Naive thymus-derived CD4-positive, alpha-beta T cell (primary cell): ENCODE measurements around the gene RPS6KB2. TPM values are rescaled to one million over a fixed set of nuclear protein-coding genes. Genes with fewer than 3 reads are reported as not detected.
"Not testable (repeated sequence)": the region's sequence is repeated elsewhere in the genome, so short reads cannot be mapped to it uniquely, and the experiment has no call there.

Experiments
- ATAC-seq: fragments of 150-1000 bp; cut with Tn5 transposase; 2 replicates; pipeline ENCODE4 v1.10.0; 2021; ENCODE audit warnings: mild to moderate bottlenecking, moderate library complexity
- CTCF ChIA-PET: fragments of 350-600 bp; sonication (Branson Sonifier 250); formaldehyde crosslinking; loops from one replicate; lab custom pipeline; 2021; ENCODE audit warnings: antibody characterized with exemption; lab: Charles Lee
- POLR2A ChIA-PET: fragments of 350-600 bp; sonication (Branson Sonifier 250); formaldehyde crosslinking; loops from one replicate; lab custom pipeline; 2021; ENCODE audit warnings: antibody characterized with exemption, inconsistent platforms; lab: Charles Lee
- DNase-seq, 9 donors: peaks; one replicate each; pipeline versions ENCODE4 v3.0.0 to v3.0.0-alpha.2; 2020 to 2022; ENCODE audit warnings: mixed read lengths in 1 of 9
- H3K27ac ChIP-seq: one replicate; pipeline ENCODE4 v1.7.0; 2013; ENCODE audit warnings: mild to moderate bottlenecking, low read depth, low read length, moderate library complexity
- H3K27me3 ChIP-seq, 2 donors: one replicate each; pipeline ENCODE4 v1.7.0; 2013; ENCODE audit warnings: low read length in 2 of 2, mild to moderate bottlenecking in 2 of 2, moderate library complexity in 2 of 2; ENCODE audit not compliant: control insufficient read depth in 2 of 2, insufficient read depth in 2 of 2
- H3K36me3 ChIP-seq, 3 experiments: 1 replicate in 2 of 3; 2 replicates in 1 of 3; pipeline ENCODE4 v1.7.0; 2013; ENCODE audit warnings: low read length in 3 of 3, mild to moderate bottlenecking in 3 of 3, moderate library complexity in 1 of 3; ENCODE audit not compliant: insufficient read depth in 3 of 3, control insufficient read depth in 2 of 3
- H3K4me1 ChIP-seq, 2 donors: one replicate each; pipeline ENCODE4 v1.7.0; 2013; ENCODE audit warnings: low read length in 2 of 2, mild to moderate bottlenecking in 2 of 2, moderate library complexity in 1 of 2; ENCODE audit not compliant: control insufficient read depth in 2 of 2, insufficient read depth in 2 of 2
- H3K4me3 ChIP-seq: 2 replicates; pipeline ENCODE4 v1.7.0; 2013; ENCODE audit warnings: mild to moderate bottlenecking, low read length
- H3K9me3 ChIP-seq, 3 experiments: 1 replicate in 2 of 3; 2 replicates in 1 of 3; pipeline ENCODE4 v1.7.0; 2013; ENCODE audit warnings: low read length in 3 of 3; ENCODE audit not compliant: control insufficient read depth in 2 of 3
- H3K27ac Mint-ChIP-seq, 9 donors: one replicate each; pipeline ENCODE4 v1.8.0; 2020 to 2022; ENCODE audit warnings: mixed read lengths in 9 of 9, mild to moderate bottlenecking in 8 of 9, moderate library complexity in 5 of 9, inconsistent platforms in 2 of 9
- H3K27me3 Mint-ChIP-seq, 5 donors: one replicate each; pipeline ENCODE4 v1.8.0; 2021 to 2022; ENCODE audit warnings: mixed read lengths in 5 of 5, mild to moderate bottlenecking in 1 of 5
- H3K36me3 Mint-ChIP-seq, 5 donors: one replicate each; pipeline ENCODE4 v1.8.0; 2020 to 2022; ENCODE audit warnings: mixed read lengths in 5 of 5, mild to moderate bottlenecking in 3 of 5, inconsistent platforms in 1 of 5
- H3K4me1 Mint-ChIP-seq, 7 donors: one replicate each; pipeline ENCODE4 v1.8.0; 2020 to 2022; ENCODE audit warnings: mixed read lengths in 7 of 7, mild to moderate bottlenecking in 3 of 7, inconsistent platforms in 1 of 7
- H3K4me3 Mint-ChIP-seq, 10 donors: one replicate each; pipeline ENCODE4 v1.8.0; 2020 to 2022; ENCODE audit warnings: mild to moderate bottlenecking in 10 of 10, mixed read lengths in 10 of 10, moderate library complexity in 6 of 10, inconsistent platforms in 2 of 10
- H3K9me3 Mint-ChIP-seq, 11 donors: one replicate each; pipeline ENCODE4 v1.8.0; 2020 to 2022; ENCODE audit warnings: mixed read lengths in 11 of 11, mild to moderate bottlenecking in 4 of 11, inconsistent platforms in 1 of 11, moderate library complexity in 1 of 11
- intact Hi-C, 2 donors: fragments of 100-400 bp; cut with micrococcal nuclease; formaldehyde crosslinking; loops; one replicate each; pipeline ENCODE4 v1.15.1; 2023
- polyA plus RNA-seq, 2 donors: library from polyadenylated mRNA; unstranded; fragments of 300-500 nt; fragmentation: Illumina TruSeq; gene quantifications; one replicate each; pipeline ENCODE4 v1.2.3, GENCODE V29; 2021
- total RNA-seq, 6 experiments: library from RNA in 5 of 6; stranded (reverse) in 5 of 6; gene quantifications; 1 replicate in 5 of 6; 2 replicates in 1 of 6; pipeline ENCODE4 v1.2.3 and lab custom pipeline; 2021 to 2026

The RPS6KB2 gene
- total and polyA plus RNA-seq, 7 experiments from 2014 or later, result 45.2 to 83.9 (median 69.2) TPM

GRCh38 chr11:67468759-67469507 is 40.6 kb downstream of the RPS6KB2 start, which contains the start of gene TMEM134:
TSS of gene TMEM134 (minus strand) at chr11:67469251. CDS start at chr11:67469192, 59 bp downstream.
- peaks cover 23 to 44% (median 29%) of the 10 kb centered on the region in 7 donors for H3K4me1 Mint-ChIP-seq
- H3K27ac Mint-ChIP-seq, result peak within 1 kb of the TSS; percentile 79 to 97 (median 88)
- H3K4me1 ChIP-seq, result peaks cover 19 to 39% of the 10 kb centered on the region in 2 donors
- H3K36me3 Mint-ChIP-seq, result peaks cover 0 to 9% (median 0%) of the 10 kb centered on the region in 5 donors
- DNase-seq (peak; percentile 82 to 95 (median 89)), ATAC-seq (peak; percentile 92)
- H3K27me3 Mint-ChIP-seq, result peaks cover 0 to 6% (median 0%) of the 10 kb centered on the region in 5 donors
- H3K36me3 ChIP-seq, result peaks cover 0 to 4% (median 0%) of the 10 kb centered on the region in 3 experiments
- H3K9me3 ChIP-seq, result no peaks in the 10 kb centered on the region
- H3K4me3 Mint-ChIP-seq, result peak within 1 kb of the TSS; percentile 87 to 95 (median 90)
- peak within 1 kb of the TSS; percentile 74 for H3K4me3 ChIP-seq
- ChIA-PET CTCF (interaction anchor here (0.7 to 2.8 kb wide), 13 partner anchors 13 to 82 kb away, joined by 3 to 11 read pairs (median 6); partner anchors contain the start of genes AIP, PPP1CA, PTPRCAP and TBC1D10C), POLR2A (interaction anchor here (0.6 to 18.3 kb wide), 21 partner anchors 9 to 229 kb away, joined by 3 to 230 read pairs (median 11); partner anchors contain the start of genes AIP, CABP4, CARNS1 and CORO1B)
- H3K27me3 ChIP-seq, result no peaks in the 10 kb centered on the region
- H3K9me3 Mint-ChIP-seq, result no peaks in the 10 kb centered on the region
- H3K27ac ChIP-seq, result peak within 1 kb of the TSS; percentile 94
- intact Hi-C loops, result loop anchor here (1.0 kb wide), 14 partner anchors 13 to 230 kb away; partner anchors contain the start of genes PPP1CA (in 2 of the 2), PTPRCAP (in 2 of the 2), RPS6KB2 (in 2 of the 2) and AIP (in 1 of the 2)

- peaks cover 0 to 9% (median 0%) of the 10 kb centered on the region in 5 donors for H3K36me3 Mint-ChIP-seq
- intact Hi-C loops, result loop anchor here (1.0 kb wide), 14 partner anchors 13 to 230 kb away; partner anchors contain the start of genes PPP1CA (in 2 of the 2), PTPRCAP (in 2 of the 2), RPS6KB2 (in 2 of the 2) and AIP (in 1 of the 2)
- POLR2A ChIA-PET, result interaction anchor here (1.1 to 18.3 kb wide), 12 partner anchors 10 to 78 kb away, joined by 3 to 230 read pairs (median 56); partner anchors contain the start of genes AIP, CARNS1, CORO1B and GPR152
Measured at GRCh38 chr11:67469508-67469811, 41.2 kb downstream of the RPS6KB2 start.

GRCh38 chr11:67470337-67471002 is 42.2 kb downstream of the RPS6KB2 start:
- Mint-ChIP-seq H3K27ac (peak overlapping the region in 4 of 9 donors; percentile 5 to 88 (median 48)), H3K27me3 (peaks cover 0 to 10% (median 0%) of the 10 kb centered on the region in 5 donors), H3K4me3 (peak overlapping the region in 5 of 10 donors; percentile 87 to 92 (median 91)), H3K9me3 (no peaks in the 10 kb centered on the region), H3K4me1 (peaks cover 19 to 35% (median 23%) of the 10 kb centered on the region in 7 donors), H3K36me3 (peaks cover 0 to 3% (median 0%) of the 10 kb centered on the region in 5 donors)
- ChIA-PET CTCF (interaction anchor here (0.6 to 1.6 kb wide), 5 partner anchors 26 to 125 kb away, joined by 3 to 6 read pairs (median 3); partner anchors contain the start of gene PPP1CA), POLR2A (interaction anchor here (1.1 to 18.3 kb wide), 8 partner anchors 14 to 68 kb away, joined by 3 to 230 read pairs (median 138); partner anchors contain the start of genes AIP, CARNS1, CORO1B and GPR152)
- Histone ChIP-seq H3K4me1 (peaks cover 8 to 29% of the 10 kb centered on the region in 2 donors), H3K4me3 (no peak overlapping the region), H3K9me3 (no peaks in the 10 kb centered on the region), H3K27me3 (no peaks in the 10 kb centered on the region), H3K36me3 (peaks cover 0 to 4% (median 0%) of the 10 kb centered on the region in 3 experiments), H3K27ac (no peak overlapping the region)
- DNase-seq (no peak), ATAC-seq (no peak)
- intact Hi-C loops, result no loop called here

More at GRCh38 chr11:67469508-67469811, 41.2 kb downstream of the RPS6KB2 start:
- H3K27ac ChIP-seq, result peak overlapping the region; percentile 94
- Mint-ChIP-seq H3K4me1 (peaks cover 23 to 39% (median 29%) of the 10 kb centered on the region in 7 donors), H3K9me3 (no peaks in the 10 kb centered on the region), H3K4me3 (peak overlapping the region; percentile 72 to 92 (median 84)), H3K27me3 (peaks cover 0 to 7% (median 0%) of the 10 kb centered on the region in 5 donors), H3K27ac (peak overlapping the region; percentile 28 to 93 (median 88))
- ATAC-seq, result no peak
- no peak for DNase-seq
- H3K27me3 ChIP-seq, result no peaks in the 10 kb centered on the region
- H3K4me1 ChIP-seq, result peaks cover 14 to 33% of the 10 kb centered on the region in 2 donors
- CTCF ChIA-PET, result interaction anchor here (0.7 to 2.8 kb wide), 6 partner anchors 15 to 68 kb away, joined by 3 to 11 read pairs (median 6); partner anchors contain the start of genes PPP1CA and PTPRCAP
- peaks cover 0 to 4% (median 0%) of the 10 kb centered on the region in 3 experiments for H3K36me3 ChIP-seq
- H3K4me3 ChIP-seq, result peak overlapping the region; percentile 67
- no peaks in the 10 kb centered on the region for H3K9me3 ChIP-seq

GRCh38 chr11:67472882-67473281 is 44.6 kb downstream of the RPS6KB2 start:
- CTCF ChIA-PET, result interaction anchor here (1.0 kb wide), 1 partner anchor 38 kb away, joined by 4 read pairs; no protein-coding TSS in a partner anchor

GRCh38 chr11:67476692-67477091 is 48.4 kb downstream of the RPS6KB2 start:
- H3K4me1 ChIP-seq, H3K9me3 Mint-ChIP-seq, H3K27me3 ChIP-seq, H3K4me3 Mint-ChIP-seq, H3K36me3 Mint-ChIP-seq, H3K27ac Mint-ChIP-seq, DNase-seq, H3K36me3 ChIP-seq, H3K4me1 Mint-ChIP-seq, H3K27ac ChIP-seq, H3K4me3 ChIP-seq, intact Hi-C loops, ATAC-seq, H3K9me3 ChIP-seq: not testable (repeated sequence)
- CTCF ChIA-PET, result interaction anchor here (0.6 to 1.7 kb wide), 2 partner anchors 94 to 132 kb away, joined by 3 to 5 read pairs; no protein-coding TSS in a partner anchor
- H3K27me3 Mint-ChIP-seq, result peaks cover 0 to 17% (median 0%) of the 10 kb centered on the region in 5 donors
- POLR2A ChIA-PET, result interaction anchor here (0.6 to 1.5 kb wide), 8 partner anchors 8 to 84 kb away, joined by 3 to 5 read pairs (median 4); no protein-coding TSS in a partner anchor

More at GRCh38 chr11:67472882-67473281, 44.6 kb downstream of the RPS6KB2 start:
- H3K36me3 Mint-ChIP-seq, result no peaks in the 10 kb centered on the region
- DNase-seq (no peak), ATAC-seq (no peak)
- Histone ChIP-seq H3K9me3 (no peaks in the 10 kb centered on the region), H3K4me1 (peaks cover 7 to 12% of the 10 kb centered on the region in 2 donors), H3K27ac (no peak overlapping the region), H3K27me3 (no peaks in the 10 kb centered on the region), H3K36me3 (peaks cover 0 to 4% (median 0%) of the 10 kb centered on the region in 3 experiments), H3K4me3 (no peak overlapping the region)
- no peaks in the 10 kb centered on the region for H3K9me3 Mint-ChIP-seq
- peaks cover 0 to 17% (median 0%) of the 10 kb centered on the region in 5 donors for H3K27me3 Mint-ChIP-seq
- POLR2A ChIA-PET, result interaction anchor here (0.6 to 11.2 kb wide), 6 partner anchors 10 to 181 kb away, joined by 3 to 207 read pairs (median 6); partner anchors contain the start of genes AIP, CARNS1, PPP1CA and PTPRCAP
- intact Hi-C loops, result no loop called here
- no peak overlapping the region for H3K27ac Mint-ChIP-seq
- peaks cover 5 to 17% (median 8%) of the 10 kb centered on the region in 7 donors for H3K4me1 Mint-ChIP-seq
- no peak overlapping the region for H3K4me3 Mint-ChIP-seq
